Measurements from ENCODE around the gene PYGL. TPM values are rescaled to one million over a fixed set of nuclear protein-coding genes. Genes with fewer than 3 reads are reported as not detected.

The PYGL gene
- total and polyA plus RNA-seq, 2 experiments from 2014 or later, result 57.6 to 93.8 TPM

DNA sequence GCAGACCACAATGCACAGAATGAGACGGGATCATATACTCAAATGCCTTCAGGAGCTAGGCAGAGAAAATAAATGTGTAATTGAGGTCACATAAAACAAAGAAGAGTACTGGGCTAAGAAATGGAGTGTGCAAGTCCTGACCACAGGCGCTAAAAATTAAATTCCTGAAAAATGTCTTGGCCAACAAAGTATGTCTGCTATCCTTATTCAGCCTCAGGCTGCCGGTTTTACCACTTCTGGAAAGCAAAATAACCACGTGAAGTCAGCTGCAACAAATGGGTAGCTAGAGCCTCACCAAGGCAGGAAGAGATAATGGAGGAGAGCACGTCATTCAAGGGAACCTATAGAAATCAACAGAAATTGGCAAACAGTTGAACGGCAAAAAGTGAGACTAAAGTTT lies 3.1 kb downstream of the PYGL start:
- Histone ChIP-seq H3K4me2 (no peak overlapping the region), H3K4me1 (ENCODE audit: insufficient read depth) (peaks cover 11% of the 10 kb centered on the region), H3K9me2 (ENCODE audit: insufficient read depth) (no peaks in the 10 kb centered on the region), H3K27ac (ENCODE audit: low read depth) (no peak overlapping the region), H3K36me3 (ENCODE audit: insufficient read depth) (0 out of 2 replicates have a peak, but pooled peaks cover 4% of the 10 kb centered on the region), H3K4me3 (no peak overlapping the region), H2AFZ (no peak overlapping the region), H3K79me2 (replicated peaks; ENCODE audit: insufficient read depth) (peaks cover 6% of the 10 kb centered on the region), H3K27me3 (ENCODE audit: insufficient read depth) (peaks cover 8% of the 10 kb centered on the region; the same call in 1 of the 2 replicates), H4K20me1 (replicated peaks; ENCODE audit: insufficient read depth) (no peaks in the 10 kb centered on the region), H3F3A (replicated peaks; ENCODE audit: low read depth) (peaks cover 5% of the 10 kb centered on the region; the same call in 1 of the 2 replicates)
- no peak overlapping the region for H3K4me3 Mint-ChIP-seq
- peaks cover 12% of the 10 kb centered on the region for H3K36me3 Mint-ChIP-seq (ENCODE audit: low read depth)
- no peak overlapping the region; the same call in 1 of the 2 replicates for H3K27ac Mint-ChIP-seq
- no peak for TF ChIP-seq JUNB (IDR thresholded peaks at IDR 0.05; ENCODE audit: unreplicated experiment)
- TF ChIP-seq, protein P1, sequence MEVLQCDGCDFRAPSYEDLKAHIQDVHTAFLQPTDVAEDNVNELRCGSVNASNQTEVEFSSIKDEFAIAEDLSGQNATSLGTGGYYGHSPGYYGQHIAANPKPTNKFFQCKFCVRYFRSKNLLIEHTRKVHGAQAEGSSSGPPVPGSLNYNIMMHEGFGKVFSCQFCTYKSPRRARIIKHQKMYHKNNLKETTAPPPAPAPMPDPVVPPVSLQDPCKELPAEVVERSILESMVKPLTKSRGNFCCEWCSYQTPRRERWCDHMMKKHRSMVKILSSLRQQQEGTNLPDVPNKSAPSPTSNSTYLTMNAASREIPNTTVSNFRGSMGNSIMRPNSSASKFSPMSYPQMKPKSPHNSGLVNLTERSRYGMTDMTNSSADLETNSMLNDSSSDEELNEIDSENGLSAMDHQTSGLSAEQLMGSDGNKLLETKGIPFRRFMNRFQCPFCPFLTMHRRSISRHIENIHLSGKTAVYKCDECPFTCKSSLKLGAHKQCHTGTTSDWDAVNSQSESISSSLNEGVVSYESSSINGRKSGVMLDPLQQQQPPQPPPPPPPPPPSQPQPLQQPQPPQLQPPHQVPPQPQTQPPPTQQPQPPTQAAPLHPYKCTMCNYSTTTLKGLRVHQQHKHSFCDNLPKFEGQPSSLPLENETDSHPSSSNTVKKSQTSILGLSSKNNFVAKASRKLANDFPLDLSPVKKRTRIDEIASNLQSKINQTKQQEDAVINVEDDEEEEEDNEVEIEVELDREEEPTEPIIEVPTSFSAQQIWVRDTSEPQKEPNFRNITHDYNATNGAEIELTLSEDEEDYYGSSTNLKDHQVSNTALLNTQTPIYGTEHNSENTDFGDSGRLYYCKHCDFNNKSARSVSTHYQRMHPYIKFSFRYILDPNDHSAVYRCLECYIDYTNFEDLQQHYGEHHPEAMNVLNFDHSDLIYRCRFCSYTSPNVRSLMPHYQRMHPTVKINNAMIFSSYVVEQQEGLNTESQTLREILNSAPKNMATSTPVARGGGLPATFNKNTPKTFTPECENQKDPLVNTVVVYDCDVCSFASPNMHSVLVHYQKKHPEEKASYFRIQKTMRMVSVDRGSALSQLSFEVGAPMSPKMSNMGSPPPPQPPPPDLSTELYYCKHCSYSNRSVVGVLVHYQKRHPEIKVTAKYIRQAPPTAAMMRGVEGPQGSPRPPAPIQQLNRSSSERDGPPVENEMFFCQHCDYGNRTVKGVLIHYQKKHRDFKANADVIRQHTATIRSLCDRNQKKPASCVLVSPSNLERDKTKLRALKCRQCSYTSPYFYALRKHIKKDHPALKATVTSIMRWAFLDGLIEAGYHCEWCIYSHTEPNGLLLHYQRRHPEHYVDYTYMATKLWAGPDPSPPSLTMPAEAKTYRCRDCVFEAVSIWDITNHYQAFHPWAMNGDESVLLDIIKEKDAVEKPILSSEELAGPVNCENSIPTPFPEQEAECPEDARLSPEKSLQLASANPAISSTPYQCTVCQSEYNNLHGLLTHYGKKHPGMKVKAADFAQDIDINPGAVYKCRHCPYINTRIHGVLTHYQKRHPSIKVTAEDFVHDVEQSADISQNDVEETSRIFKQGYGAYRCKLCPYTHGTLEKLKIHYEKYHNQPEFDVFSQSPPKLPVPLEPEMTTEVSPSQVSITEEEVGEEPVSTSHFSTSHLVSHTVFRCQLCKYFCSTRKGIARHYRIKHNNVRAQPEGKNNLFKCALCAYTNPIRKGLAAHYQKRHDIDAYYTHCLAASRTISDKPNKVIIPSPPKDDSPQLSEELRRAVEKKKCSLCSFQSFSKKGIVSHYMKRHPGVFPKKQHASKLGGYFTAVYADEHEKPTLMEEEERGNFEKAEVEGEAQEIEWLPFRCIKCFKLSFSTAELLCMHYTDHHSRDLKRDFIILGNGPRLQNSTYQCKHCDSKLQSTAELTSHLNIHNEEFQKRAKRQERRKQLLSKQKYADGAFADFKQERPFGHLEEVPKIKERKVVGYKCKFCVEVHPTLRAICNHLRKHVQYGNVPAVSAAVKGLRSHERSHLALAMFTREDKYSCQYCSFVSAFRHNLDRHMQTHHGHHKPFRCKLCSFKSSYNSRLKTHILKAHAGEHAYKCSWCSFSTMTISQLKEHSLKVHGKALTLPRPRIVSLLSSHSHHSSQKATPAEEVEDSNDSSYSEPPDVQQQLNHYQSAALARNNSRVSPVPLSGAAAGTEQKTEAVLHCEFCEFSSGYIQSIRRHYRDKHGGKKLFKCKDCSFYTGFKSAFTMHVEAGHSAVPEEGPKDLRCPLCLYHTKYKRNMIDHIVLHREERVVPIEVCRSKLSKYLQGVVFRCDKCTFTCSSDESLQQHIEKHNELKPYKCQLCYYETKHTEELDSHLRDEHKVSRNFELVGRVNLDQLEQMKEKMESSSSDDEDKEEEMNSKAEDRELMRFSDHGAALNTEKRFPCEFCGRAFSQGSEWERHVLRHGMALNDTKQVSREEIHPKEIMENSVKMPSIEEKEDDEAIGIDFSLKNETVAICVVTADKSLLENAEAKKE (CRISPR knock-in tag; IDR thresholded peaks at IDR 0.05), result no peak
- no peak for TF ChIP-seq ZNF331 (CRISPR knock-in tag; IDR thresholded peaks at IDR 0.05; ENCODE audit: low read depth)
- no peak for TF ChIP-seq CREB1 (CRISPR knock-in tag; IDR thresholded peaks at IDR 0.05; ENCODE audit: low read depth)
- TF ChIP-seq STAT1 (IDR thresholded peaks at IDR 0.05; ENCODE audit: unreplicated experiment), result no peak
- TF ChIP-seq POLR2AphosphoS5 (IDR thresholded peaks at IDR 0.05; ENCODE audit: low read depth), result no peak
- no peak for TF ChIP-seq ETS1 (IDR thresholded peaks at IDR 0.05)
- TF ChIP-seq EZH2 (IDR thresholded peaks at IDR 0.05; ENCODE audit: low read depth, unreplicated experiment), result no peak
- TF ChIP-seq ZNF114 (CRISPR knock-in tag; IDR thresholded peaks at IDR 0.05), result no peak
- TF ChIP-seq, protein P2, sequence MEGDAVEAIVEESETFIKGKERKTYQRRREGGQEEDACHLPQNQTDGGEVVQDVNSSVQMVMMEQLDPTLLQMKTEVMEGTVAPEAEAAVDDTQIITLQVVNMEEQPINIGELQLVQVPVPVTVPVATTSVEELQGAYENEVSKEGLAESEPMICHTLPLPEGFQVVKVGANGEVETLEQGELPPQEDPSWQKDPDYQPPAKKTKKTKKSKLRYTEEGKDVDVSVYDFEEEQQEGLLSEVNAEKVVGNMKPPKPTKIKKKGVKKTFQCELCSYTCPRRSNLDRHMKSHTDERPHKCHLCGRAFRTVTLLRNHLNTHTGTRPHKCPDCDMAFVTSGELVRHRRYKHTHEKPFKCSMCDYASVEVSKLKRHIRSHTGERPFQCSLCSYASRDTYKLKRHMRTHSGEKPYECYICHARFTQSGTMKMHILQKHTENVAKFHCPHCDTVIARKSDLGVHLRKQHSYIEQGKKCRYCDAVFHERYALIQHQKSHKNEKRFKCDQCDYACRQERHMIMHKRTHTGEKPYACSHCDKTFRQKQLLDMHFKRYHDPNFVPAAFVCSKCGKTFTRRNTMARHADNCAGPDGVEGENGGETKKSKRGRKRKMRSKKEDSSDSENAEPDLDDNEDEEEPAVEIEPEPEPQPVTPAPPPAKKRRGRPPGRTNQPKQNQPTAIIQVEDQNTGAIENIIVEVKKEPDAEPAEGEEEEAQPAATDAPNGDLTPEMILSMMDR (conservative IDR thresholded peaks at IDR 0.05; ENCODE audit: low read depth in 2 of 2), result no peak
- TF ChIP-seq REST (IDR thresholded peaks at IDR 0.05; ENCODE audit: unreplicated experiment), result no peak
- TF ChIP-seq EZH2phosphoT487 (IDR thresholded peaks at IDR 0.05; ENCODE audit: unreplicated experiment), result no peak
- TF ChIP-seq NANOG (IDR thresholded peaks at IDR 0.05; ENCODE audit: borderline replicate concordance), result no peak
- peaks cover 9% of the 10 kb centered on the region for H3K27me3 Mint-ChIP-seq (ENCODE audit: insufficient read depth, low read depth, poor library complexity)
- H3K9me3 Mint-ChIP-seq, result no peaks in the 10 kb centered on the region; the same call in 2 of the 3 replicates
- peaks cover 9% of the 10 kb centered on the region for H3K4me1 Mint-ChIP-seq
- ATAC-seq, result no peak
- no peak for DNase-seq (ENCODE audit: low spot score)

Data from GM23338 (cell line).